NCI-H146 treated with DMSO at 0.1 percent for 48 hours (cell line): ENCODE data around the gene LARP4B.
"Not testable (repeated sequence)": the region's sequence is repeated elsewhere in the genome, so short reads cannot be mapped to it uniquely, and the experiment has no call there.

Source experiments
- DNase-seq: peaks from one replicate; lab custom pipeline; 2025; ENCODE audit not compliant: unreplicated experiment; lab: John Stamatoyannopoulos, UW

The LARP4B gene

DNA sequence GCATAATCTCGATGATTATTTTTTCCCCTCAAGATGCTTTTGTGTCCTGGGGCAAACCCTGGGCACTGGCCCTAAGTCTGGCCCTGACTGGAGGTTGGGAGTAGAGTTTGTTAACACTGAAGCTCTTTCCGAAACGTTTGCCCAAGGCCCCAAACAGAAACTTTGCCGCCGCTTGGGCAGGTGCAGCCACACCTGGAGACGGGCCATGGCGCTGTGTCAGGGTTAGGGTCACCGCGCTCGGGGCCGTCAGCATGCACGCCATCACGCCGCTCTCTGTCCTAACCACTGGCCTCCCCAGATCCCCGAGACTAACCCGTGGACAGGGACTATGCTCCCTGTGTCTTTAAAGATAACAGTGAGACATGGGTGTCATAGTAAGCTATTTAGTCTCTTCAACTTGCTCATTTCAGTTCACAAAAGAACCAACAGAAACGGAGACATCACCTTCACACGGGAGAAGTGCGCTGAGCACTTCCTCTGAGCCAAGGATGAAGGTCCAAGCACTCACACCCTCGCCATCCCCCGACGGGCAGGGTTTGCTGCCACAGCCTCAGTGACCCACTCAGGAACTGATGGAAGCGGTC lies 156.8 kb downstream of the LARP4B start:
- no peak for DNase-seq

DNA sequence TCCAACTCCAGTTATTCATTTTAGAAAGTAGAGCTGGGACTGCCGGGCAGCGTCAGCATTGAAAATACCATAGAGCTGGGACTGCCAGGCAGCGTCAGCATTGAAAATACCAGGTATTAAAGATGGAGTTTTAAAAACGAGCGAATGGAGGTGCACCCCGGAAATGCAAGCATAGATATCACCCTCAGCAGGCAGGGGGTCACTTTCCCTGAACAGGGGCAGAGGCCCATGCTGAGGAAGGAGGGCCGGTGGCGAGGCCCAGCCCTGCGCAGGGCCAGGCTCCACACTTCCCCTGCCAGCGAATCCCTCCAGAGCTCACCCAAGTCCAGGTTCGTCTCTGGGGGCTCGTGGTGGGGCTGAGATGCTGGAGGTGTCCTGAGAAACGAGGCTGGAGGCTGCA lies 157.3 kb downstream of the LARP4B start:
- DNase-seq, result no peak

DNA sequence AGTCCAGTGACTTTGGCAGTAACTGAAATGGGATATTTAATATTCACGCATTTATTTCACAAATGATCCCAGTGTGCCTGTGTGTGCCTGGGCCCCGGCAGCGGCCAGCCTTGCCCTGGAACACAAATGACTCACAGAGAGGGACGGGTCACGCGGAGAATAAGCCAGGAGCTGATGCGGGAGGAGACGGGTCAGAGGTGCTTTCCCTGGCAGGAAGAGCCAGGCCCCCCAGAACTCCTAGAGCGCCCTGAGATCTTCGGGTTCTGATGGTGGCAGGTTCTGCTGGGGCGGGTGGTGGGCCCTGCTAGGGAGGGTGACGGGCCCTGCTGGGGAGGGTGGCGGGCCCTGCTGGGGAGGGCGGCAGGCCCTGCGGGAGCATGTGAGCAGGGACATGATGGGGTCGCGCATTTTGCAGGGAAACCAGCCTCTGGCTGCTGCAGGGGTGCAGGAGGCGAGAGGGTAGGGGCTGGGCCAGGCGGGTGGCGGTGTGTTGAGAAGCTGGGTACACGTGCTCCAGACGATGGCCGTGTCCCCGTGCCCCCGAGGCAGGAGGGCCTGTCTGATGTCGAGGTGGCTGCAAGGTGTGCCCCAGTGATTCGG lies 157.8 kb downstream of the LARP4B start:
- no peak for DNase-seq

DNA sequence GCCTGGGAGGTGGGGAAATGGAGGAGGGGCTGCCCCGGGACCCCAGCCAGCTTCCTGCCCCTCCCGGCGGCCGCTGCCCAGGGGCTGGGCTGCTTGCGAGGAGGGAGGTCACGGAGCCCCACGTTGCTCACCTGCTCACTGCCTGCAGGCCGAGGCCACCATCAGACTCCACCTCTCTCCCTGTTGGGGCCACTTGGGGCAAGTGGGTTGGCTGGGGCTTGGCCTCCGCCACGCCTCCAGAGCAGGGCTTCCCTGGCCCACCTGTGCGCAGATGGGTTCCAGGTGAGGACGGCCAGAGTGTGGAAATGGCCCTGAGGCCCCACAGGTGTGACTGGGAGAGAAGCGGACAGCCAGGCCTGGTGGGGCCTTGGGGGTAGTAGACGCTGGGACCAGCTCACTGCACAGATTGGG lies 159.3 kb downstream of the LARP4B start:
- no peak for DNase-seq

DNA sequence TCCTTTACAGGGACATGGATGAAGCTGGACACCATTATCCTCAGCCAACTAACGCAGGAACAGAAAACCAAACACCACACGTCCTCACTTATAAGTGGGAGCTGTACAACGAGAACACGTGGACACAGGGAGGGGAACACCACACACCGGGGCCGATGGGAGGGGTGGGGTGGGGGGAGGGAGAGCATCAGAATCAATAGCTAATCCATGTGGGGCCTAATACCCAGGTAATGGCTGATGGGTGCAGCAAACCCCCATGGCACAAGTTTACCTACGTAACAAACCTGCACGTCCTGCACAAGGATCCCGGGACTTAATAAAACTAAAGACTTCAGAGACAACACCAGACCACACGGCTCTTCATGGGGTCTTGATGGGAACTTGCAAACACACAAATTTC lies 159.9 kb downstream of the LARP4B start:
- no peak for DNase-seq

DNA sequence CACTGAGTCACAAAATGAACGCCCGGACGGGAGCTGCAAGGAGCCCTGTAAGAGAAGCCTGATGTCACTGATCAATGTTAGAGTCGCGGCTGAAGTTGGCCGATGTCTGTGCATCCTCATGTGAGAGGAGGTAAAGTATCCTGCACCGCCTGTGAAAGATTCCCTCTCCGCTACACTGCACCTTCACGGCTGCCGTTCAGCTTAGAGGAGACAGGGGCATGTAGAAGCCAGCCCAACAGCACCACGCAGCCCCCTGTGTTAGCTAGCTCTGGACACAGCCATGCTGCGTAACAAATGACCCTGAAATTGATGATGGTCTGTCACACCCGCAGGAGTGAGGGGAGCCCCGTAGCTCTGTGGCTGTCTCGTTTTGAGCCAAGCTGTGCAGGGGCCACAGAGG lies 160.5 kb downstream of the LARP4B start:
- no peak for DNase-seq

DNA sequence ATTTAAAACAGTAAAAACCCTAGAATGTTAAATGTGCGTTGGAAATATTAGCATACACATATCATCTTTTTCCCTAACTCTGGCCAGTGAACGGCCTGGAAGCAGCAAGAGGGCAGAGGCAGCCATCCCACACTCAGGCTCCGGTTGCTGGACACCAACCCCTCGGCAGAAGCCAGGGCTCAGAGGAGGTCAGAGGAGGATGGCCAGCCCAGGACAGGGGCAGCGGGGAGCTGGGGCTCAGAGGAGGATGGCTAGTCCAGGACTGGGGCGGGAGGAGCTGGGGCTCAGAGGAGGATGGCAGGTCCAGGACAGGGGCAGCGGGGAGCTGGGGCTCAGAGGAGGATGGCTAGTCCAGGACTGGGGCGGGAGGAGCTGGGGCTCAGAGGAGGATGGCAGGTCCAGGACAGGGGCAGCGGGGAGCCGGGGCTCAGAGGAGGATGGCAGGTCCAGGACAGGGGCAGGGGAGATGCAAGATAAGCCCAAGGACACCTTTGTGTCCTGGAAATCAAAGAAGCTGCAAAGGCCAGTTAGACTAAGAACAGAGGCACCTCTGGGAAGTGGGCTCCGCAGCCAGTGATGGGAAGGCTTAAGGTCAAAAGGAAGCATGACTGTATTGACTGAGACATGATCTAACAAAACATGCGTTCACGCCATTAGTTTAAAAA lies 161.3 kb downstream of the LARP4B start:
- not testable (repeated sequence) for DNase-seq

DNA sequence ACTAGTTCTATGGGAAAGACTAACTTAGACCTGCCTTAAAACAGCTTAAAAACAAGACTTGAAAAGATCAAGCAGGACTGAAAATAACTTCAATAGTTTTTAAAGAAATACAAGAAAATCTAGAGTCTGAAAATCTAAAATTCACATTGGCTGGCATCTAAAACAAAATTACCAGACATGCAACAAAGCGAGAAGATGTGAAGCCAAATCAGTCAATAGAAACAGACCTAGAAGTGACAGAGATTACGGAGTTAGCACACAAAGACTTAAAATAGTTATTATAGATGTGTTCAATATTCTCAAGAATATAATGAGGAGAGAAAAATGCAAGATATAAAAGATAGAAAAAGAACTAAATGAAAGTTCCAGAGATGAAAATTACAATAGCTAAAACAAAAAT lies 163.7 kb downstream of the LARP4B start:
- DNase-seq, result no peak

DNA sequence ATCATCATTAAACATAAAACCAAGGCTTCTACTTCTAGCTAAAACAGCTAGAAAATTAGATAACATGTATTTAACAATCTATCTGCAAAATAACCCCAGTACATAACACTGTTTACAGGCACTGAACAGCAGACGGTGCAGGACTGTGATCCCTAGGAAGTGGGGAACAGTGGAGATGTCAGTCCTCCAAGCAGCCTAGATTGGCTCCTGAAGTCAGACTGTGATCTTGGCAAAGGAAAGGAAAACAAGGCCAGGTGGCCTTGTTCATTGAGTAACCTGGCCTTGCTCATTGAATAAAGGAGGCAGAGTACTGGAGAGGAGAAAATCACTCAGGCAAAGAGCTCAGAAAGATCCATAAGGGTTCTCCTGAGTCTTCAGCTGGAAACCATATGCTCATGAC lies 164.3 kb downstream of the LARP4B start:
- no peak for DNase-seq

DNA sequence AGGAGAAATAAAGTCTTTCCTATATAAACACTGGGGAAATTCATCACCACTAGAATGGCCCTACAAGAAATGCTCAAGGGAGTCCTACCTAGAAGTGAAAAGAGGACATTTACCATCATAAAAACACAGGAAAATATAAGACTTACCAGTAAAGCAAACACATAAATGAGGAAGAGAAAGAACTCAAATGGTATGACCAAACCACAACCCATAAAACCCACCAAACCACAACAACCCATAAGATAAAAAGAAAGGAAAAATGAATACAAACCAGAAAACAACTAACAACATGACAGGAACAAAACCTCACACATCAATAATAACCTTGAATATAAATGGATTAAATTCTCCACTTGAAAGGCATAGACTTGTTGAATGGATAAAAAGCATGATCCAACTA lies 170.1 kb downstream of the LARP4B start:
- DNase-seq, result no peak

DNA sequence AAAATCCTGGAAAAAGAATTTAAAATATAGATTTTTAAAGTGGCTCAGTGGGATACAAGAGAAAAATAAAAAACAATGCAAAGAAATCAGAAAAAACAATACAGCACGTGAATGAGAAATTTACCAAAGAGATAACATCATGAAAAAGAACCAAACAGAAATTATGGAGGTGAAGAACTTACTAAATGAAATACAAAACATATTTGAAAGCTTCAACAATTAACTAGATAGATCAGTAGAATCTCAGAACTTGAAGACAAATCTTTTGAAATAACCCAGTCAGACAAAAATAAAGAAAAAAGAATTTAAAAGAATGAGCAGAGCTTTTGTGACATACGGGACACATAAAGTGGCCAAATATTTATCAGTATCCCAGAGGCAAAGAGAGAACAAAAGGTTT lies 170.9 kb downstream of the LARP4B start:
- no peak for DNase-seq

DNA sequence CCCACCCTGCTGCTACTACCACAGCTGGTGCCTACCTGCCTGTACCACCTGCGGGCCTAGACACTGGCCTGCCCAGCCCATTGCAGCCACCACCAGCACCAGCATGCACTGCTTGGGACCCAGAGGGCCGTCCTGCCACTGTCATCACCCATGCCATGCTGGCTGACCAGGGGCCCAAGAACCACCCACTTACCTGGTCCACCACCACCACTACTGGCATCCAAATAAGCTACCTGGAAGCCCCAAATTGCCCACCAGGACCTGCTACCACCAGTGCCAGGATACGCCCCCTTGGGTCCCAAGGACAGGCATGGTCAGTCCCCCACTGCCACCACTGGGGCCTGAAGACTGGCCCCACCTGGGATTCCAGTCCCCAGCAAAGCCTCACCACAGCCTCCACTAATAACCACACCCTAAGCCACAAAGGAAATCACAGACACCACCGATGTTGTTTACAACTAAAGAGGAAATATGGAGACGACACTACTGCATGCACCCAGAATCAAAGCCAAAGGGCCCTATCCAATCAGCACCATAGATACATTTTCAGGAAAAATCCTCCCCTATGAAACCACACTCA lies 171.5 kb downstream of the LARP4B start:
- no peak for DNase-seq
